Measurements from ENCODE around the gene SNAP47.

The SNAP47 gene

DNA sequence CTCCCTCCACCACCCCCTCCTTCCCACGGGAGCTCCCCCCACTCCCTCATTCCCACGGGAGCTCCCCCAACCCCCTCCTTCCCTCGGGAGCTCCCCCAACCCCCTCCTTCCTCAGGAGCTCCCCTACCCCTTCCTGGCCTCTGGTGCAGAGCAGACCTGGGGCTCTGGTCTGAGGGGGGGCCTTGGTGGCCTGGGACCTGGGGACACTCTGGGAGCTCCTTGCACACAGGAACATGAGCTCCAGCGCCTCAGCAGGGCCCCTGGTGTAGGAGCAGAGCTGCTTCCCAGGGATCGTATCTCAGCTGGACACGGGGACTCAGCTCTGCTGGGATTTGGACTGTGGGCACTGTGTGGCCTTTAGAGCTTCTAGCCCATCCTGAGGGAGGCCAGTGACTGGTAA lies 60.5 kb downstream of the SNAP47 start:
- no peak for DNase-seq (ENCODE audit: low read depth in 2 of 3, low spot score in 1 of 3)

DNA sequence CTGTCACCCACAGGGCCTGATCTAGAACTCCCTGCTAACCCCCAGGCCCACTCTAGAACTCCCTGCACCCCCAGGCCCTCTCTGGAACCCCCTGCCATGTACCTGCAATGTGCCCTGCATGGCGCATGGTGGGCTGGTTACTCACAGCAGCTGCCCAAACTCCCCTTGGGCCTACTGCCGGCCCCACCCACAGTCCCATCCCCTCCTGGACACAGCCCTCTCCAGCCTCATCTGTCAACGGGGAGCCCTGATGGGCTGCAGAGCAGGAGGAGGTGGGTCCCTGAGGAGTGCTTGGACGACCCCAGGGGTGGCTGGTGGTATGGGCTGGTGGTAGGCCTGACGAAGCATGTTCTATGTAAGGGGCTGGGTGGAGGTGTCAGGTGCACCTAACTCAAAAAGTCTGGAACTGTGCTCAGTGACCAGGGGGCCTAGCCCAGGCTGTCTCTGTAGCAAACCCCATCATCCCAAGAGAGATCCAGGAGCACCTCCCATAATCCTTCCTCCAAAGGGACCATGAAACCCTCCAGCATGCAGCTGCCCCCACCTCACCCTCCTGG lies 61.2 kb downstream of the SNAP47 start:
- DNase-seq (ENCODE audit: low read depth in 2 of 3, low spot score in 1 of 3): no peak

DNA sequence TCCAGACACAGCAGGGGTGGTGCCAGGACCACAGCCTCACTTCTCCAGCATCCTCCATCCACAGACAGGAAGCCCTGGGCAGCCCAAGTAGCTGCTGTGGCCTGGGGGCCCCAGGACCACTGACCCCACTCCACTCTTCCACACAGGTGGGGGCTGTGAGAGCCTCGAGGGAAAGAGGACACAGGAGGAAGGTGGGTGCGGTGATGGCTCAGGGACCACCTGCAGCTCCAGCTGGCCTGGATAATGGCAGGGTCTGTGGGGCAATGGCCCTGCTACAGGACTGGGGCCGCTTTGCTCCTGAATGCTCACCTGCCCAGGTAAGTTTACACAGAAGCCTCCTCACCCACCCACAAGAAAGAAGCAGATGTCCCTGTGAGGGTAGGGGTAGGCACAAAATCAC lies 61.9 kb downstream of the SNAP47 start:
- no peak for DNase-seq (ENCODE audit: low read depth in 2 of 3, low spot score in 1 of 3)

DNA sequence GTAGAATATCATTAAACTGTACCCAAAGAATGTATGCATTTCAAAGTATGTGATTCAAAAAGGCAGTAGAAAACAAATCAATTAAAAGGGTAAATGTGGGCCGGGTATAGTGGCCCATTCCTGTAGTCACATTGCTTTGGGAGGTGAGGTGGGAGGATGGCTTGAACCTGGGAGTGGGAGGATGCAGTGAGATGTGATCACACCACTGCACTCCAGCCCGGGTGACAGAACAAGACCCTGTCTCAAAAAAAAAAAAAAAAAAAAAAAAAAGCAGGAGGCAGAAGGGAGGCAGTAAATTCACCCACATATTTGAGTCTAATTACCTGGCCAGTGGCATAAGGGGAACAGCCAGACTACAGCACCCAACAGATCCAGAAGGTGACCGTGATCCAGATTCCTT lies 62.4 kb downstream of the SNAP47 start:
- DNase-seq (ENCODE audit: low read depth in 2 of 3, low spot score in 1 of 3): no peak

DNA sequence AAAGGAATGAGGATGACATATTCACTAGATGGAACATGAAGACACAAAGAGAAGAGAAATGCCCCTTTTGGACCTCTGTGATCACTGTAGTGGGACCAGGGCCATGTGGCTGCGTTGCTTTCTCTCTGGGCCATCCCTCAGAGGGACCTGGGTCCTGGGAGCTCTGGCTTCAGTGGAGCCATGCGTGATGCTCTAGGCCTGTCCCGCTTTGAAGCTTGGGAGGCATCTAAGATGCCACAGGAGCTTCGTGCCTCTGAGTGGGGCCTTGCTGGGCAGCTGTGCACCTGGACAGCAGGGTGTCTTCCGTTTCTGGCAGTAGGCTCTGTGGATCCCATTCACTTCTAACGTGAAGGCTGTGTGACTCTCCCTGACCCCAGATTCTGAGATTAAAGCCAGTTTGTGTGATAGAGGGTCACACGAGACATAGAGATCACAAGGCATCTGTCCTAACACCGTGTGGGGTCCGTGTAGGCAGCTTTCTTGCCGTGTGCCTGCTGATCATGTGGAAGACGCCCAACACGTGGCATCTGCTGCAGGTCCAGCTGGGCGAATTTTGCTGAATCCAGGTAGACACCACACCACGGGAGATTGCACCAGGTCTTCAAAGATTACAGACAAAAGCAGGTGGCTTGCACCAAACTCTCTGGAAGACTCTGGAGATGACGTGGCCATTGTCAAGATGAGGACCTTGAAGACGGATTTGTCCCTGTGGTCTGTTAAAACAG lies 63.0 kb downstream of the SNAP47 start:
- no peak for DNase-seq (ENCODE audit: low read depth in 2 of 3, low spot score in 1 of 3)

DNA sequence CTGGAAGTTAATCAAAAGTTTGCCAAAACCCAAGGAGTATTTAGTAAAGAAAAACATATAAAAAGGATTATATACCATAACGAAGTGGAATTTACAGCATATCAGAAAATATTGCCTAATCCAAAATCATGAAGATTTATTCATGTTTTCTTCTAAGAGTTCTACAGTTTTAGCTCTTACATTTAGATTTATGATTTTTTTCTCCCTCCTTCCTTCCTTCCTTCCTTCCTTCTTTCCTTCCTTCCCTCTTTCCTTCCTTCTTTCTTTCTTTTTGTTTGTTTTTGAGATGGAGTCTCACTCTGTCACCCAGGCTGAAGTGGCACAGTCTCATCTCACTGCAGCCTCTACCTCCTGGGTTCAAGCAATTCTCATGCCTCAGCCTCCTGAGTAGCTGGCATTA lies 64.5 kb downstream of the SNAP47 start:
- DNase-seq (ENCODE audit: low read depth in 2 of 3, low spot score in 1 of 3): no peak

DNA sequence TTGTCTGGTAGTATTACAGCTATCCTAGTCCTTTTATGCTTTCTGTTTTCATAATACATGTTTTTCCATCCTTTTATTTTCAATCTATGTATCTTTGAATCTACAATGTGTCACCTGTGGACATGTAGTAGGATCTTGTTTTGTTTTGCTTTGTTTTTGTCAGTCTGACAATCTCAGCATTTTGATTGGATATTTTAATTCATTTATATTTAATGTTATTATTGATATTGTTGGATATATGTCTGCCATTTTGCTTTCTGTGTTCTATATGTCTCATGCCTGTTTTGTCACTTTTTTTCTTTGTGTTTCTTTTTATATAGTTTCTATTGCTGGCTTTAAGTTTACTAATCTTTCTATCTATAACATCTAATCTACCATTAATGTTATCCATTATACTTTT lies 68.7 kb downstream of the SNAP47 start:
- no peak for DNase-seq (ENCODE audit: low read depth in 2 of 3, low spot score in 1 of 3)

DNA sequence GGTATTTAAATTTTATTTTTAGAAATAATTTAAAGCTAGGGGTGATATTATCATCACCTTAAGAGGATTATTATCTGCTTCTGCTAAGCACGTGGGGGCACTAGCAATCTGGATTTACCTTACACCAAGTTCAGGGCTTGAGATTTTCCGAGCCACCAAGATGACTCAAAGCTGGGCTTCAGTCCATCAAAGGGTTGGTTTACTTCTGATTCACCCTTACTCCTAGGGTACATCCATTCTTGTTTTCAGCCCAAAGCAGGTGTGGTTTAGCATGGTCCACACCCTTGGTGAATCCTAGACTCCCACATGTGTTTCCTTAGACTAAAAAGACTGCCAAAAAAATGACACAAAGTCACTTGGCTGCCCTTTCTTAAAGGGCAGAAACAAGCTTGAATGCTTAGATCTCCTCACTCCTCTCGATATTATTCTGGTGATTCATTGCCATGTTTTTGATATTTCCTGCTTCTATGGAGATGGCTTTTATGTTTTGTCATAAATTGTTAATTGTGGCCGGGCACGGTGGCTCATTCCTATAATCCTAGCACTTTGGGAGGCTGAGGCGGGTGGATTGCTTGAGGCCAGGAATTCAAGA lies 70.5 kb downstream of the SNAP47 start:
- no peak for DNase-seq (ENCODE audit: low read depth in 2 of 3, low spot score in 1 of 3)

DNA sequence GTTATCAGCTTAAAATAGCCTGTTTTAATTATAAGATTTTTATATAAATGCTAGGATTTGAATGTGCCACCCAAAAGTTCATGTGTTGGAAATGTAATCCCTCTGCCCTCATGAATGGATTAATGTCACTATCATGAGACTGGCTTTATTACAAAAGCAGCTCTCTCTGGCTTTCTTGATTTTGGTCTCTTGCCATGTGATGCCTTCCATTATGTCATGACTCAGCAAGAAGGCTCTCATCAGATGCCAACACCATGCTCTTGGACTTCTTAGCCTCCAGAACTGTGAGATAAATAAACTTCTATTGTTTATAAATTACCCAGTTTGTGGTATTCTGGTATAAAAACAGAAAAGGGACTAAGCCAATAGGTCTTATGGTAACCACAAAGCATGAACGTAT lies 73.3 kb downstream of the SNAP47 start:
- no peak for DNase-seq (ENCODE audit: low read depth in 2 of 3, low spot score in 1 of 3)

DNA sequence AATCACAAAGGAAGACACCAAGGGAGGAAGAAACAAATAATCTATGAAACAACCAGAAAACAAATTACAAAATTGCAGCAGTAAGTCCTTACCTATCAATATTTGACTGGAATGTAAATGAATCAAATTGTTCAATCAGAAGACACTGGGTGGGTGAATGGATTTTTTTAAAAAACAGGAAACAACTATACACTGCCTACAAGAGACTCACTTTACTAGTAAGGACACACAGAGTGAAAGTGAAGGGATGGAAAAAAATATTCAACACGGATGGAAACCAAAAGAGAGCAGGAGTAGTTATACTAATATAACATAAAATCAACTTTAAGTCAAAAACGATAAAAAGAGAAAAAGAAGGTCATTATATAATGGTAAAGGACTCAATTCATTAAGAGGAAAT lies 73.8 kb downstream of the SNAP47 start:
- no peak for DNase-seq (ENCODE audit: low read depth in 2 of 3, low spot score in 1 of 3)

DNA sequence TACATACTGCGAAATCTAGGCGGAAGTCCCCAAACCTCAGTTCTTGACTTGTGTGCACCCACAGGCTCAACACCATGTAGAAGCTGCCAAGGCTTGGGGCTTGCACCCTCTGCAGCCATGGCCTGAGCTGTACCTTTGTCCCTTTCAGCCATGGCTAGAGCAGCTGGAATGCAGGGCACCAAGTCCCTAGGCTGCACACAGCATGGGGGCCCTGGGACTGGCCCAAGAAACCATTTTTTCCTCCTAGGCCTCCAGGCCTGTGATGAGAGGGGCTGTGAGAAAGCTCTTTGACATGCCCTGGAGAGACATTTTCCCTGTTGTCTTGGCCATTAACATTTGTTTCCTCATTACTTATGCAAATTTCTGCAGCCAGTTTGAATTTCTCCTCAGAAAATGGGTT lies 78.7 kb downstream of the SNAP47 start:
- DNase-seq (ENCODE audit: low read depth in 2 of 3, low spot score in 1 of 3): no peak

DNA sequence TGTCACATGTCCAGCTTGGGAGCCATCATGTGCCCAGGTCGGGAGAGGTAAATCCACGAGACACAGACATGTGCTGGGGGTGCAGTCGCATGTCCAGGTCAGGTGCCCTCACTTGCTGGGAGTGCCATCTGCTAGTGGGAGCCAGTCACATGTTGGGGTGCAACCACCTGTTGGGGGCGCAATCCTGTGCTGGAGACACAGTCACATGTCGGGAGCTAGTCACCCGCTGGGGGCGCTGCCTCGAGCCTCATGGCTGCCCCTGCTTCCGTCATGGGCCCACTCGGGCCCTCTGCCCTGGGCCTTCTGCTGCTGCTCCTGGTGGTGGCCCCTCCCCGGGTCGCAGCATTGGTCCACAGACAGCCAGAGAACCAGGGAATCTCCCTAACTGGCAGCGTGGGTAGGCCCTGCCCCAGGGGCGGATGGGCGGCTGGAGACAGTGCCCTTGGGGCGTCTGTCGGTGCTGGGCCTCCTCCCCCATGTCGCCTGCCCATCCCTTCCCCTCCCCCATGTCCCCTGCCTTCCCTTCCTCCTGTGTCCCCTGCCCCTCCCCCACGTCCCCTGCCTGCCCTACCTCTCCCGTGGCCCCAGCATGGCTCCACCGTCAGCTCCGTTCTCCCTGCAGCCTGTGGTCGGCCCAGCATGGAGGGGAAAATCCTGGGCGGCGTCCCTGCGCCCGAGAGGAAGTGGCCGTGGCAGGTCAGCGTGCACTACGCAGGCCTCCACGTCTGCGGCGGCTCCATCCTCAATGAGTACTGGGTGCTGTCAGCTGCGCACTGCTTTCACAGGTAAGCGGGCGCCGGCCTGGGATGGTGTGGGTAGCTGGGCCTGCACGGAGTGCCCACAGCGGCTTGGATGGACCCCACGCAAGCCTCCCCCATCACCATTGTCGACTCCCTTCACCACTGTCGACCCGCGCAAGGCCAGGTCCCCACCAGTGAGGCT lies 80.5 kb downstream of the SNAP47 start, which contains the start of gene PRSS38:
Gene PRSS38 (plus strand): TSS at position 208 of the 942 bp plus-strand sequence. CDS start 42 bp downstream, at position 250.
- DNase-seq (ENCODE audit: low read depth in 2 of 3, low spot score in 1 of 3): no peak

DNA sequence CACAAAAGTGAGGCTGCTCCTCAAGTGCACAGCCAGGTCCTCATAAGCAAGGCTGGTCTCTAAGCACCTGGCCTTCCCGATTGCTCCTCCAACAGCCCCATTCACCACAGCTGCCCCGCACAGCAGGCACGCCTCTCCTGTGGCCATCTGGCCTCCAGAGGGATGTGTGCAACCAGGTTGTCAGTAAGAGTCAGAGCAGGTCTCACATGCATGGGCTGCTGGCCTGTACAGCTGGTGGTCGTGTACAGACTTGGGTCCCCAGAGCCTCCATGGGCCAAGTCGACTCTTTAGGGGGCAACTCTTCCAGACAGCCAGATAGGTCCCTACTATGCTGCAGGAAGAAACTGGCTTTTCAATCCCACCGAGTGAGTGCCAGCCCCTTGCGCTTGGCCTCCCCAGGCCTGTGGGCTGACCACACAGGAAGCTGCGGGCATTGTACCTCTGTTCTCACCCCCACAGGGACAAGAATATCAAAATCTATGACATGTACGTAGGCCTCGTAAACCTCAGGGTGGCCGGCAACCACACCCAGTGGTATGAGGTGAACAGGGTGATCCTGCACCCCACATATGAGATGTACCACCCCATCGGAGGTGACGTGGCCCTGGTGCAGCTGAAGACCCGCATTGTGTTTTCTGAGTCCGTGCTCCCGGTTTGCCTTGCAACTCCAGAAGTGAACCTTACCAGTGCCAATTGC lies 81.7 kb downstream of the SNAP47 start:
- no peak for DNase-seq (ENCODE audit: low read depth in 2 of 3, low spot score in 1 of 3)

DNA sequence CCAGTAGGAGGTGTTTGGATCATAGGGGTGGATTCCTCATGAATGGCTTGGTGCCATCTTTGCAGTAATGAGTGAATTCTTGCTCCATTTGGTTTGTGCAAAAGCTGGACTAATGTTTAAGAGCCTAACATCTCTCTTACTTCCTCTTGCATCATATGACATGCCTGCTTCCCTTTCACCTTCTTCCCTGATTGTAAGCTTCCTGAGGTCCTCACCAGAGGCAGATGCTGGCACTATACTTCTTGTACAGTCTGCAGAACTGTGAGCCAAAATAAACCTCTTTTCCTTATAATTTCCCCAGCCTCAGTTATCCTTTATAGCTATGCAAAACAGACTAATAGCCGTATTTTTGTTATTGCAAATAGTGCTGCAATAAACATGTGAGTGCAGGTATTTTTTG lies 88.3 kb downstream of the SNAP47 start:
- no peak for DNase-seq (ENCODE audit: low read depth in 2 of 3, low spot score in 1 of 3)

DNA sequence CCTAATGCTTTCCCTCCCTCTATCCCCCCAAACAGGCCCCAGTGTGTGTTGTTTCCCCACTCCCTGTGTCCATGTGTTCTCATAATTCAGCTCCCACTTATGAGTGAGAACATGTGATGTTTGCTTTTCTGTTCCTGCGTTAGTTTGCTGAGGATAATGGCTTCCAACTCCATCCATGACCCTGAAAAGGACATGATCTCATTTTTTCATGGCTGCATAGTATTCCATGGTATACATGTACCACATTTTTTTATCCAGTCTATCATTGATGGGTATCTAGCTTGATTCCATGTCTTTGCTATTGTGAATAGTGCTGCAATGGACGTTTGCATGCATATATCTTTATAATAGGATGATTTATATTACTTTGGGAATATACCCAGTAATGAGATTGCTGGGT lies 89.0 kb downstream of the SNAP47 start:
- no peak for DNase-seq (ENCODE audit: low read depth in 2 of 3, low spot score in 1 of 3)

DNA sequence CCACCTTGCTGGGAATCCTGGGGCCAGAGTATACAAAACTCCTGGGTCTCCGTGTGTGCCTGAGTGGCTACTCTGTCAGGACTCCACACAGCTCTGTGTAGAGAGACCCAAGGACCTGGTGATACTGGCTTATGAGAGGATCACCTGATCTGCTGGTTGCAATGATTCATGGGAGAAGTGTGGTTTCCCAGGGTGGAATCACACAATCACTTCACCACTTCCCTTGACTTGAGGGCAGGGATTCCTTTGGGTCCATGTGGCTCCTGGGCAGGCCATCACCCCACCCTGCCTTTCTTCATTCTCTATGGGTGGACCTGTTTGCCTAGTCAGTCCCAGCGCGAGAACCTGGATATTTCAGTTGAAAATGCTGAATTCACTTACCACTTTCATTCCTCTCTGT lies 93.6 kb downstream of the SNAP47 start:
- no peak for DNase-seq (ENCODE audit: low read depth in 2 of 3, low spot score in 1 of 3)

Measured in stimulated activated CD4-positive, alpha-beta T cell treated with anti-CD3 and anti-CD28 coated beads, Interleukin-12 subunit alpha, Interleukin-12 subunit beta, amount 100 ng/mL, for 48 hours (primary cell).